ENCODE results near the gene AFG1L. TPM values are rescaled to one million over a fixed set of nuclear protein-coding genes. Genes with fewer than 3 reads are reported as not detected.

The AFG1L gene
- total RNA-seq, 1 experiment from 2014 or later, result 7.2 TPM

DNA sequence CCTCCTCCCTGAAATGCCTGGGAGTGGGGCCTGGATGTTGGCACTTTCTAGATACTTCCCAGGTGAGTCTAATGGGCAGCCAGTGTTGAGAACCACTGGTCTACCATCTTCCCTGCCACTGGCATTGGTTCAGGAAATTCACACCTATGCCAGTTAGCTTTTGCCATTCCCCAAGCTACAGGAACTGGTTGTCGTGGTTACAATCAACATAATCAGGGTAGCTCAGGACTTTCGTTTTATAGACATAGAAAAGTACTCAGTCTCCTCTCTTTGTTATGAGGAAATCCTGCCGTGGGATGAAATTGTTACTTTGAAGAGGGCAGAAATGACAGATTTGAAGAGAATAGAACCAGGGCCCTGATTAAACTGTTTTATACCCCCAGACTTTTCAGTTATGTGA lies 137.9 kb downstream of the AFG1L start:
- H3K36me3 Mint-ChIP-seq (ENCODE audit: insufficient read depth, unreplicated experiment), result no peaks in the 10 kb centered on the region
- CTCF ChIA-PET, result no interaction called here
- Histone ChIP-seq H3K4me3 (ENCODE audit: low read depth, low read length) (no peak overlapping the region), H3K36me3 (ENCODE audit: control insufficient read depth, insufficient read depth, low read length) (no peaks in the 10 kb centered on the region), H3K9me3 (no peaks in the 10 kb centered on the region), H3K4me1 (0 out of 2 replicates have a peak, but pooled peaks cover 3% of the 10 kb centered on the region), H3K27me3 (replicated peaks; ENCODE audit: control insufficient read depth, insufficient read depth, low read length) (no peaks in the 10 kb centered on the region)
- POLR2A ChIA-PET, result no interaction called here
- BruUV-seq (replicated peaks), result no TSS peak
- H3K27me3 Mint-ChIP-seq (ENCODE audit: insufficient read depth, unreplicated experiment), result no peaks in the 10 kb centered on the region
- no peak overlapping the region for H3K27ac Mint-ChIP-seq (ENCODE audit: unreplicated experiment)
- H3K9me3 Mint-ChIP-seq (ENCODE audit: unreplicated experiment), result no peaks in the 10 kb centered on the region
- peaks cover 7% of the 10 kb centered on the region for H3K4me1 Mint-ChIP-seq (ENCODE audit: low read depth, unreplicated experiment)
- TF ChIP-seq, protein P1, sequence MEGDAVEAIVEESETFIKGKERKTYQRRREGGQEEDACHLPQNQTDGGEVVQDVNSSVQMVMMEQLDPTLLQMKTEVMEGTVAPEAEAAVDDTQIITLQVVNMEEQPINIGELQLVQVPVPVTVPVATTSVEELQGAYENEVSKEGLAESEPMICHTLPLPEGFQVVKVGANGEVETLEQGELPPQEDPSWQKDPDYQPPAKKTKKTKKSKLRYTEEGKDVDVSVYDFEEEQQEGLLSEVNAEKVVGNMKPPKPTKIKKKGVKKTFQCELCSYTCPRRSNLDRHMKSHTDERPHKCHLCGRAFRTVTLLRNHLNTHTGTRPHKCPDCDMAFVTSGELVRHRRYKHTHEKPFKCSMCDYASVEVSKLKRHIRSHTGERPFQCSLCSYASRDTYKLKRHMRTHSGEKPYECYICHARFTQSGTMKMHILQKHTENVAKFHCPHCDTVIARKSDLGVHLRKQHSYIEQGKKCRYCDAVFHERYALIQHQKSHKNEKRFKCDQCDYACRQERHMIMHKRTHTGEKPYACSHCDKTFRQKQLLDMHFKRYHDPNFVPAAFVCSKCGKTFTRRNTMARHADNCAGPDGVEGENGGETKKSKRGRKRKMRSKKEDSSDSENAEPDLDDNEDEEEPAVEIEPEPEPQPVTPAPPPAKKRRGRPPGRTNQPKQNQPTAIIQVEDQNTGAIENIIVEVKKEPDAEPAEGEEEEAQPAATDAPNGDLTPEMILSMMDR (IDR thresholded peaks at IDR 0.05; ENCODE audit: insufficient read depth in 1 of 2, low read depth in 1 of 2, low read length in 1 of 2, severe bottlenecking in 1 of 2, unreplicated experiment in 1 of 2), result no peak
- no peak for DNase-seq
- no peak overlapping the region for H3K4me3 Mint-ChIP-seq (ENCODE audit: unreplicated experiment)
- intact Hi-C loops (cut with micrococcal nuclease; ENCODE audit: unreplicated experiment), result no loop called here

DNA sequence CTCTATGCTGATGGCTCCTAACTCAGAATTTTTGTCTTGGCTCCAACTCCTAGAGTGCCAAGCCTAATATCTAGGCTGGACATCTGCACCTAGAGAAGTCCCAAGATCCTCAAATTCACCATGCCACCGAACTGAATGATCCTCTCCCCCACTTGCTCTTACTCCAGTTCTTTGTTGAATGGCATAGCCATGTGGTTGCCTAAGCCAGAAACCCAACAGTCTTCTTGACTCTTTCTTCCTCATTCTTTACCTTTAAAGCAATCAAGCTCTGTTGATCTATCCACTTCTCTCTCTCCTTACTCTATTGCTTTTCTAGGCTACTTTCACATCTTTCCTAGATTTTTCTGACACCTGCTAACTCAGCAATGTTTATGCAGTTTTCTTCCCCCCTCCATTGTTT lies 139.4 kb downstream of the AFG1L start:
- H3K9me3 Mint-ChIP-seq (ENCODE audit: unreplicated experiment), result no peaks in the 10 kb centered on the region
- intact Hi-C loops (cut with micrococcal nuclease; ENCODE audit: unreplicated experiment), result no loop called here
- H3K36me3 ChIP-seq (ENCODE audit: control insufficient read depth, insufficient read depth, low read length), result no peaks in the 10 kb centered on the region
- 0 out of 2 replicates have a peak, but pooled peaks cover 3% of the 10 kb centered on the region for H3K4me1 ChIP-seq
- no peaks in the 10 kb centered on the region for H3K27me3 ChIP-seq (replicated peaks; ENCODE audit: control insufficient read depth, insufficient read depth, low read length)
- BruUV-seq (replicated peaks), result no TSS peak
- H3K36me3 Mint-ChIP-seq (ENCODE audit: insufficient read depth, unreplicated experiment), result no peaks in the 10 kb centered on the region
- H3K4me3 Mint-ChIP-seq (ENCODE audit: unreplicated experiment), result no peak overlapping the region
- TF ChIP-seq, protein P1 (IDR thresholded peaks at IDR 0.05; ENCODE audit: insufficient read depth in 1 of 2, low read depth in 1 of 2, low read length in 1 of 2, severe bottlenecking in 1 of 2, unreplicated experiment in 1 of 2), result no peak
- no peaks in the 10 kb centered on the region for H3K9me3 ChIP-seq
- ChIA-PET CTCF (no interaction called here), POLR2A (no interaction called here)
- no peak overlapping the region for H3K4me3 ChIP-seq (ENCODE audit: low read depth, low read length)
- no peak for DNase-seq
- H3K4me1 Mint-ChIP-seq (ENCODE audit: low read depth, unreplicated experiment), result peaks cover 7% of the 10 kb centered on the region
- no peaks in the 10 kb centered on the region for H3K27me3 Mint-ChIP-seq (ENCODE audit: insufficient read depth, unreplicated experiment)
- H3K27ac Mint-ChIP-seq (ENCODE audit: unreplicated experiment), result no peak overlapping the region

DNA sequence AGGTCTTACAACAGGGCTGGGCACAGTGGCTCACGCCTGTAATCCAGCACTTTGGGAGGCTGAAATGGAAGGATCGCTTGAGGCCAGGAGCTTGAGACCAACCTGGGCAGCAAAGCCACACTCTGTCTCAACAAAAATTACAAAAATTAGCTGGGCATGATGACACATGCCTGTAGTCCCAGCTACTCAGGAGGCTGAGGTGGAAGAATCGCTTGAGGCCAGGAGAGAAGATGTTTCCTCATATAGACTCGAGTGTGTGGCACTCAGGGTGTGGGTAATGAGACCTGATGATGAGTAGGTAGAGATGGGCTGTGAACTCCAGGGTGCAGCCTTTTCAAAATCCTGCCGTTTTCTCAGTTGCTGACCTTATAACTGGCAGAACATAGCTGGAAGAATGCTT lies 140.5 kb downstream of the AFG1L start:
- intact Hi-C loops (cut with micrococcal nuclease; ENCODE audit: unreplicated experiment), result no loop called here
- no peaks in the 10 kb centered on the region for H3K9me3 ChIP-seq
- H3K27me3 Mint-ChIP-seq (ENCODE audit: insufficient read depth, unreplicated experiment), result no peaks in the 10 kb centered on the region
- H3K36me3 Mint-ChIP-seq (ENCODE audit: insufficient read depth, unreplicated experiment), result no peaks in the 10 kb centered on the region
- DNase-seq, result no peak
- no TSS peak for BruUV-seq (replicated peaks)
- no peaks in the 10 kb centered on the region for H3K4me1 ChIP-seq
- ChIA-PET POLR2A (no interaction called here), CTCF (no interaction called here)
- no peak overlapping the region for H3K4me3 Mint-ChIP-seq (ENCODE audit: unreplicated experiment)
- TF ChIP-seq, protein P1 (IDR thresholded peaks at IDR 0.05; ENCODE audit: insufficient read depth in 1 of 2, low read depth in 1 of 2, low read length in 1 of 2, severe bottlenecking in 1 of 2, unreplicated experiment in 1 of 2), result no peak
- no peaks in the 10 kb centered on the region for H3K27me3 ChIP-seq (replicated peaks; ENCODE audit: control insufficient read depth, insufficient read depth, low read length)
- H3K36me3 ChIP-seq (ENCODE audit: control insufficient read depth, insufficient read depth, low read length), result no peaks in the 10 kb centered on the region
- peaks cover 7% of the 10 kb centered on the region for H3K4me1 Mint-ChIP-seq (ENCODE audit: low read depth, unreplicated experiment)
- H3K27ac Mint-ChIP-seq (ENCODE audit: unreplicated experiment), result no peak overlapping the region
- no peak overlapping the region for H3K4me3 ChIP-seq (ENCODE audit: low read depth, low read length)
- H3K9me3 Mint-ChIP-seq (ENCODE audit: unreplicated experiment), result no peaks in the 10 kb centered on the region
